ENCODE data around the gene SENP8. TPM values are rescaled to one million over a fixed set of nuclear protein-coding genes. Genes with fewer than 3 reads are reported as not detected.
"Not testable (repeated sequence)": the region's sequence is repeated elsewhere in the genome, so short reads cannot be mapped to it uniquely, and the experiment has no call there.

SENP8 gene
- total RNA-seq, 1 donor from 2014 or later: 3.7 TPM

GRCh38 chr15:72169236-72169920 is 51.2 kb downstream of the SENP8 start:
- Mint-ChIP-seq H3K27ac (peak overlapping the region; percentile 94), H3K4me1 (peaks cover 41% of the 10 kb centered on the region), H3K9me3 (no peaks in the 10 kb centered on the region), H3K27me3 (ENCODE audit: low read depth) (no peaks in the 10 kb centered on the region), H3K4me3 (no peak overlapping the region), H3K36me3 (no peaks in the 10 kb centered on the region)
- no peak for DNase-seq (ENCODE audit: low spot score in 2 of 2, unreplicated experiment in 2 of 2)
- no peak for TF ChIP-seq CTCF (IDR thresholded peaks at IDR 0.05; ENCODE audit: unreplicated experiment)

DNA sequence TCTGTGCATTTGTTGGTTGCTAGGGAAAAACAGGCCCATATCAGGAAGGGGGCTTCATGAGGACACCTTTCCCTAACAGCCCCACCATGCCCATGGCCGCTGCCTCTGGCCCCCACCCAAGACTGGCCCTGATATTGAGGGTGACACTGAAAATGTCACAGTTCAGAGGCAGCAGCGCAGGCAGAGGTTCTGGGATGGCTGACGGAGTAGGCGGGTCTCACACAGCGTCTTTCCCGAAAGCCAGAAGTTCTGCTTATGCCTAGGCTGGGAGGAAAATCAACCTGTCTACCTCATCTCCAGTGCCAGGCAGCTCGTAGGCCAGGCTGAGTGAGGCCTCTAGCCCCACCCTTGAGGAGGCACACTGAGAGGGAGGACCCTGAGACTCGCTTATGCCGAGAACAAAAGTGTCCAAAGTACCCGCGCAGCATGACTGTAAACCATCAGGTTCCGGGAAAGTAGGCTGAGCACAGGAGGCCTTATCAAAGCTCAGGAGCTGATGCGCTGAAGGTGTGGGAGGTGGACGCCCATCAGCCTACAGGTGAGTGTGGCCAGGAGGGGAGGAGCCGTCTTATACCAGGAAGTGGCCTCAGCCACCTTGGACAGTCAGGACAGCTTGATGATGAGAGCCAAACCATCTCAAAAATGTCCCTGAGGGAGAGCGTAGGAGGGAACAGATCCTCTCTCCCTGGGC is 51.9 kb downstream of the SENP8 start:
- TF ChIP-seq CTCF (IDR thresholded peaks at IDR 0.05; ENCODE audit: unreplicated experiment): no peak
- DNase-seq (ENCODE audit: low spot score in 2 of 2, unreplicated experiment in 2 of 2): no peak
- peaks cover 43% of the 10 kb centered on the region for H3K4me1 Mint-ChIP-seq
- no peaks in the 10 kb centered on the region for H3K27me3 Mint-ChIP-seq (ENCODE audit: low read depth)
- H3K27ac Mint-ChIP-seq: peak overlapping the region; percentile 25
- H3K36me3 Mint-ChIP-seq: no peaks in the 10 kb centered on the region
- no peak overlapping the region for H3K4me3 Mint-ChIP-seq
- H3K9me3 Mint-ChIP-seq: no peaks in the 10 kb centered on the region

DNA sequence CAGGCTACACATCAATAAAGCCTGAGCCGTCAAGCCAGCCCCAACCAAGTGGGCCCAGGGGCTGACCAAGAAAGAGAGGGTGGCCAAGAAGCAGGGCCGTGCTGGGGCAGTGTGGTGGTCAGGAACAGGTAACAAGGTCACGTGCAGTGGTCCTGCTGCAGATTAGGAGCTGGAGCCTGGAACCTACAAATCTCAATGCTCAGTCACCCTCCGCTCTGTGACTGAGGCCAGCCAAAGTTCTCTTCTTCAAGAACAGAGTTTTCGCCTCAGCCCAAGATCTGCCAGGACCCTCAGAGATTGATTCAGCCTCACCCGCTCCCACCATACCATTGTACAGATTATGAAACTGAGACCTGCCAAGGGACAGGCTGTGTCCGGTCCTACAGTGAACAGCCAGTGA is 52.5 kb downstream of the SENP8 start:
- H3K27ac Mint-ChIP-seq: no peak overlapping the region
- H3K36me3 Mint-ChIP-seq: no peaks in the 10 kb centered on the region
- H3K27me3 Mint-ChIP-seq (ENCODE audit: low read depth): no peaks in the 10 kb centered on the region
- H3K9me3 Mint-ChIP-seq: no peaks in the 10 kb centered on the region
- no peak overlapping the region for H3K4me3 Mint-ChIP-seq
- DNase-seq (ENCODE audit: low spot score in 2 of 2, unreplicated experiment in 2 of 2): no peak
- H3K4me1 Mint-ChIP-seq: peaks cover 43% of the 10 kb centered on the region
- no peak for TF ChIP-seq CTCF (IDR thresholded peaks at IDR 0.05; ENCODE audit: unreplicated experiment)

GRCh38 chr15:72171978-72172377 is 53.8 kb downstream of the SENP8 start:
- H3K27ac Mint-ChIP-seq: not testable (repeated sequence)

GRCh38 chr15:72172796-72173195 is 54.6 kb downstream of the SENP8 start:
- Mint-ChIP-seq H3K4me3 (no peak overlapping the region), H3K27ac (no peak overlapping the region), H3K4me1 (peaks cover 38% of the 10 kb centered on the region), H3K36me3 (no peaks in the 10 kb centered on the region), H3K27me3 (ENCODE audit: low read depth) (no peaks in the 10 kb centered on the region), H3K9me3 (no peaks in the 10 kb centered on the region)
- no peak for TF ChIP-seq CTCF (IDR thresholded peaks at IDR 0.05; ENCODE audit: unreplicated experiment)
- no peak for DNase-seq (ENCODE audit: low spot score in 2 of 2, unreplicated experiment in 2 of 2)

More at GRCh38 chr15:72171978-72172377, 53.8 kb downstream of the SENP8 start:
- DNase-seq (ENCODE audit: low spot score in 2 of 2, unreplicated experiment in 2 of 2); H3K4me3 Mint-ChIP-seq; H3K27me3 Mint-ChIP-seq (ENCODE audit: low read depth); H3K9me3 Mint-ChIP-seq; H3K36me3 Mint-ChIP-seq: not testable (repeated sequence)
- H3K4me1 Mint-ChIP-seq: peaks cover 43% of the 10 kb centered on the region

DNA sequence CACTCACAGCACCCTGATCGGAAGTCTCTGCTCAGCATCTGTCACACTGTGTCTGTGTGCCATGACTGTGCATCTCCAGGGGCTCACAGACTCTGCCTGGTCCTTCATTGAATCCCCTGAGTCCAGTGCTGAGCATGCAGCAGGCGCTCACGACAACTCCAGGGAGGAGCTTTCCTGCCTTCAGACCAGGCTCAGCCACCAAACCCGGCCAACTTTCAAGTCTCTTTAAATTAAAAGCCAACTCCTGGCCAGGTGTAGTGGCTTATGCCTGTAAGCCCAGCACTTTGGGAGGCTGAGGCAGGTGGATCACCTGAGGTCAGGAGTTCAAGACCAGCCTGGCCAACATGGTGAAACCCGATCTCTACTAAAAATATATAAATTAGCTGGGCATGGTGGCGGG is 55.2 kb downstream of the SENP8 start:
- Mint-ChIP-seq H3K9me3 (no peaks in the 10 kb centered on the region), H3K4me1 (peaks cover 31% of the 10 kb centered on the region), H3K4me3 (no peak overlapping the region), H3K27me3 (ENCODE audit: low read depth) (no peaks in the 10 kb centered on the region), H3K27ac (no peak overlapping the region), H3K36me3 (no peaks in the 10 kb centered on the region)
- no peak for DNase-seq (ENCODE audit: low spot score in 2 of 2, unreplicated experiment in 2 of 2)
- TF ChIP-seq CTCF (IDR thresholded peaks at IDR 0.05; ENCODE audit: unreplicated experiment): no peak
